DMS 273 (cell line): ENCODE measurements around the gene MATN4.

ENCODE experiments used
- DNase-seq: peaks from one replicate; lab custom pipeline; 2025; ENCODE audit not compliant: unreplicated experiment; lab: John Stamatoyannopoulos, UW

Gene MATN4

GRCh38 chr20:45316150-45317080 is 8.3 kb upstream of the MATN4 start:
- DNase-seq, result no peak

- DNase-seq, result no peak
These were observed 7.6 kb upstream of the MATN4 start for GRCh38 chr20:45315672-45316071.

- no peak for DNase-seq
These were observed 5.8 kb upstream of the MATN4 start for GRCh38 chr20:45313943-45314342.

- no peak for DNase-seq
These were observed 5.1 kb upstream of the MATN4 start for GRCh38 chr20:45313065-45313695.

- no peak for DNase-seq
These were observed 4.1 kb upstream of the MATN4 start for GRCh38 chr20:45312241-45312640.

GRCh38 chr20:45311589-45312211 is 3.6 kb upstream of the MATN4 start:
- peak; percentile 86 for DNase-seq

- DNase-seq, result no peak
These were observed 976 bp upstream of the MATN4 start for GRCh38 chr20:45309075-45309474.

- DNase-seq, result no peak
These were observed 941 bp downstream of the MATN4 start for GRCh38 chr20:45307076-45307640.

- DNase-seq, result no peak
These were observed 1.6 kb downstream of the MATN4 start, which contains the start of gene RBPJL for GRCh38 chr20:45306431-45306982. TSS of gene RBPJL (plus strand) at chr20:45306840. CDS start at chr20:45306923, 83 bp downstream.

- DNase-seq, result no peak
These were observed 2.8 kb downstream of the MATN4 start for GRCh38 chr20:45305262-45305661.

GRCh38 chr20:45304464-45304999 is 3.6 kb downstream of the MATN4 start:
- DNase-seq, result no peak

- no peak for DNase-seq
These were observed 4.3 kb downstream of the MATN4 start for GRCh38 chr20:45303586-45304463.

GRCh38 chr20:45301824-45302271 is 6.3 kb downstream of the MATN4 start:
- no peak for DNase-seq

GRCh38 chr20:45300961-45301360 is 7.1 kb downstream of the MATN4 start:
- DNase-seq, result peak; percentile 78

GRCh38 chr20:45299786-45300185 is 8.3 kb downstream of the MATN4 start:
- no peak for DNase-seq

- no peak for DNase-seq
These were observed 10.2 kb downstream of the MATN4 start for GRCh38 chr20:45297786-45298497.

- DNase-seq, result no peak
These were observed 13.4 kb downstream of the MATN4 start for GRCh38 chr20:45294659-45295058.

GRCh38 chr20:45294003-45294368 is 14.1 kb downstream of the MATN4 start:
- no peak for DNase-seq
